Small intestine (tissue), 7 donors: Measurements from ENCODE around the gene IL17RD. TPM values are rescaled to one million over a fixed set of nuclear protein-coding genes. Genes with fewer than 3 reads are reported as not detected.

Source experiments
- DNase-seq, 2 donors: peaks; one replicate each; pipeline versions ENCODE4 v3.0.0 to v3.0.0-alpha.2; 2013
- FAIRE-seq: peaks from 2 replicates; lab custom pipeline; 2012; peaks lifted over from hg19 to GRCh38; lab: Jason Lieb, UNC
- H3K27ac ChIP-seq, 3 donors: one replicate each; pipeline ENCODE4 v1.5.1; 2013; ENCODE audit warnings: low read length in 2 of 3, mild to moderate bottlenecking in 2 of 3, control low read depth in 1 of 3, inconsistent platforms in 1 of 3, low read depth in 1 of 3, moderate library complexity in 1 of 3
- H3K27me3 ChIP-seq, 3 donors: one replicate each; pipeline ENCODE4 v1.6.1; 2013; ENCODE audit warnings: low read length in 3 of 3, inconsistent platforms in 1 of 3; ENCODE audit not compliant: control insufficient read depth in 3 of 3, insufficient read depth in 3 of 3
- H3K36me3 ChIP-seq, 3 donors: one replicate each; pipeline ENCODE4 v1.6.1; 2013; ENCODE audit warnings: low read length in 3 of 3, inconsistent platforms in 1 of 3, low read depth in 1 of 3, mild to moderate bottlenecking in 1 of 3, moderate library complexity in 1 of 3; ENCODE audit not compliant: control insufficient read depth in 3 of 3, insufficient read depth in 2 of 3
- H3K4me1 ChIP-seq, 3 donors: one replicate each; pipeline ENCODE4 v1.6.1; 2013; ENCODE audit warnings: low read length in 2 of 3, inconsistent platforms in 1 of 3, low read depth in 1 of 3, mild to moderate bottlenecking in 1 of 3, moderate library complexity in 1 of 3; ENCODE audit not compliant: control insufficient read depth in 3 of 3, insufficient read depth in 2 of 3
- H3K4me3 ChIP-seq, 3 donors: one replicate each; pipeline ENCODE4 v1.5.1; 2013; ENCODE audit warnings: low read length in 3 of 3, control low read depth in 1 of 3, inconsistent platforms in 1 of 3, low read depth in 1 of 3, mild to moderate bottlenecking in 1 of 3, moderate library complexity in 1 of 3
- H3K9me3 ChIP-seq, 2 donors: one replicate each; pipeline ENCODE4 v1.6.1; 2013; ENCODE audit warnings: low read depth in 1 of 2, low read length in 1 of 2; ENCODE audit not compliant: control insufficient read depth in 2 of 2, insufficient read depth in 1 of 2
- WGBS, 3 donors: extraction: QIAGEN DNeasy Blood & Tissue Kit; methylation state at CpG; one replicate each; pipeline ENCODE4 v1.1.7; 2013; 5-methylcytosine and 5-hydroxymethylcytosine counted together
- polyA plus RNA-seq, 4 donors: library from polyadenylated mRNA; stranded (reverse) in 3 of 4; unstranded in 1 of 4; fragments of 200-250 nt in 3 of 4; fragments of 120-200 nt in 1 of 4; gene quantifications; one replicate each; pipeline versions ENCODE4 v1.2.1 to v1.2.3, GENCODE V29; 2013
- donor health status: healthy with polysubstance abuse.
- donor health status: control.
- donor health status: control.
- donor health status: Bipolar disorder and iron deficiency.
- donor health status: healthy.

The IL17RD gene
- polyA plus RNA-seq, 4 donors, result 0.87 to 1.5 TPM; not detected in 2

GRCh38 chr3:57173687-57174086 lies 8.5 kb upstream of the IL17RD start:
- FAIRE-seq (no peak), DNase-seq (no peak)
- H3K4me1 ChIP-seq, result no peaks in the 10 kb centered on the region
- H3K27me3 ChIP-seq, result peaks cover 0 to 2% (median 0%) of the 10 kb centered on the region in 3 donors
- WGBS, 3 donors, result 53 to 69% (median 62%) methylated on average over 2 of the region's 2 CpGs
- H3K36me3 ChIP-seq, result no peaks in the 10 kb centered on the region
- H3K9me3 ChIP-seq, result no peaks in the 10 kb centered on the region
- no peak overlapping the region for H3K4me3 ChIP-seq
- no peak overlapping the region for H3K27ac ChIP-seq

DNA sequence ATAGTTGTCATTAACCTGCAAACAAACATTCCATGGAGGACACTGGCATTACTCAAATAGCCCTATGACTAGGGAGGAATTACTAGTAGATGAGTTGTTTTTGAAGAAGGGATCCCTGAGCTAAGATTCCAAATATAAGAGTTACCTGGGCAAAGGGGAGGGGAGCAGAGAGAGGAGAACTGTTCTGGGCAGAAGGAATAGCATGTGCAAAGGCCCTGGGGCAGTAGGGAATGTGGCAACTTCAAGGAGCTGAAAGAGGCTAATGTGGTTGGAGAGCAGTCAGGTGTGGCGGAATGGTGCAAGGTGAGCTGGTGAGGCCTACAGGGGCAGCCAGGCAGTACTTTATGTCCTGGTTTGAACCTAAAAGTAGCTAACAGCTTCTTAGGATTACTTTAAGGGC lies 5.8 kb upstream of the IL17RD start:
- no peaks in the 10 kb centered on the region for H3K4me1 ChIP-seq
- H3K4me3 ChIP-seq, result no peak overlapping the region
- no peaks in the 10 kb centered on the region for H3K9me3 ChIP-seq
- DNase-seq (no peak), FAIRE-seq (no peak)
- no peak overlapping the region for H3K27ac ChIP-seq
- H3K27me3 ChIP-seq, result peaks cover 0 to 5% (median 5%) of the 10 kb centered on the region in 3 donors
- 99 to 100% (median 100%) methylated on average over 1 of the region's 1 CpG for WGBS, 3 donors
- no peaks in the 10 kb centered on the region for H3K36me3 ChIP-seq

DNA sequence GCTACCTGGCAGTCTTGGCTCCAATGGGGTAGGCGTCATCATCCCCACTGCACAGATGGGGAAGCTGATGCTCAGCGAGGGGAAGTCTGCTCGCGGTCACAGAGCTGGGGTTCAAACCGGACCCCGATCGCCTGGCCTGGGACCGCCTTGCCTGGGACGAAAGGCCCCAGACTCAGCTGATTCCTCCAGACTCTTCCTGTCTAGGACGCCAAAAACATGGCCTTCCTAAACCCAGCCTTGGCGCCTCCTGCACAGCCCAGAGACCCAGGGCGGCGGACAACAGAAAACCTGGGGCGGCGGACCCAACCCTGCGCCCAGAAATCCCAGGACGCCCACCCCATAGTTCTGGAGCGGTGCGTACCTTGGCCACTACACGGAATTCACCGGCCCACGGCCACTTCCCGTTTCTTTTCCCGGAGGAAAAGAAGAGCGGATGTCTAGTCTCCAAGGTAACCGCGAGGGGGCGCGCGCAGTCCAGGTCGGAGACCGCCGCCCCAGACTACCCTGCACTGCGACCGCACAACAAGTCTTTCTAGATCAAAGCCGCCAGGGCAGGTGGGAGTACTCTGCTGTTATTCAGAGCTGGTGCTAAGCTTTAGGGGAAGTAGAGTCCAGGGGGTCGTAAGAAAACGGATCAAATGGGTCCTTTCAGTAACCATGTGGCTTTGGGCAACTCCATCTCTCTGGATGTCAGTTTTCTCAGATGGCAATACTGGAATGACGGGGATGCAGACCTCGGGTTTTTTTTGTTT lies 4.9 kb upstream of the IL17RD start:
- Histone ChIP-seq H3K27ac (no peak overlapping the region), H3K27me3 (peaks cover 0 to 9% (median 5%) of the 10 kb centered on the region in 3 donors), H3K9me3 (no peaks in the 10 kb centered on the region), H3K36me3 (no peaks in the 10 kb centered on the region), H3K4me1 (peaks cover 0 to 3% (median 0%) of the 10 kb centered on the region in 3 donors), H3K4me3 (peak overlapping the region in 2 of 3 donors; percentile 58 to 59)
- FAIRE-seq (no peak), DNase-seq (peak; percentile 82 to 88)
- WGBS, 3 donors, result 9 to 10% (median 10%) methylated on average over 39 to 40 of the region's 40 CpGs

- Histone ChIP-seq H3K36me3 (no peaks in the 10 kb centered on the region), H3K4me3 (no peak overlapping the region), H3K9me3 (no peaks in the 10 kb centered on the region), H3K27ac (no peak overlapping the region), H3K4me1 (peaks cover 0 to 8% (median 0%) of the 10 kb centered on the region in 3 donors), H3K27me3 (peaks cover 0 to 17% (median 7%) of the 10 kb centered on the region in 3 donors)
- FAIRE-seq (no peak), DNase-seq (no peak)
- 47 to 71% (median 58%) methylated on average over 3 of the region's 3 CpGs for WGBS, 3 donors
Observed at GRCh38 chr3:57169108-57169507, 4.0 kb upstream of the IL17RD start.

DNA sequence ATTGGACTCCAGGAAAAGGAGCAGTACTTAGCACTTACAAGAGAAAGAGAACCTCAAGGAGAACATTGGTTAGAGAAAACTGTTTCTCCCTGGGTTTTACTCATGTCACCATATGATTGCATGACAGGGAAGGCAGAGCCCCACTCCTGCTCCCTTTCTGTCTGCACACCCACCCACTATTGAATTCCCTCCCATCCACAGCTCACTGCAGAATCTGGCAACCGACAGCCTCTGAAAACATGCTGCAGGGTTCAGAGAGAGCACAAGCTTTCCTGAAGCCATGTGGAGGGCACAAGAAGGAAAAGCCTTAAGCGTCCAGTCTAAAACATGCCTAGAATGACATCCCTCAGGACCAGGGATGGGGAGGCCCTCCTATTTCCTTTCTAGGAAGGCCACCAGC lies 3.0 kb upstream of the IL17RD start:
- Histone ChIP-seq H3K36me3 (no peaks in the 10 kb centered on the region), H3K4me3 (no peak overlapping the region), H3K27ac (no peak overlapping the region), H3K27me3 (peaks cover 2 to 24% (median 7%) of the 10 kb centered on the region in 3 donors), H3K4me1 (peaks cover 0 to 9% (median 0%) of the 10 kb centered on the region in 3 donors), H3K9me3 (no peaks in the 10 kb centered on the region)
- DNase-seq, result no peak
- FAIRE-seq, result no peak
- 67 to 83% (median 81%) methylated on average over 2 of the region's 2 CpGs for whole genome bisulfite sequencing, 3 donors

- no peak for FAIRE-seq
- Histone ChIP-seq H3K9me3 (no peaks in the 10 kb centered on the region), H3K4me3 (no peak overlapping the region), H3K27ac (no peak overlapping the region), H3K36me3 (no peaks in the 10 kb centered on the region), H3K4me1 (peaks cover 0 to 9% (median 0%) of the 10 kb centered on the region in 3 donors), H3K27me3 (peaks cover 7 to 26% (median 9%) of the 10 kb centered on the region in 3 donors)
- WGBS, 3 donors, result 53 to 66% (median 61%) methylated on average over 2 of the region's 2 CpGs
- no peak for DNase-seq
Observed at GRCh38 chr3:57166660-57167059, 1.5 kb upstream of the IL17RD start.

DNA sequence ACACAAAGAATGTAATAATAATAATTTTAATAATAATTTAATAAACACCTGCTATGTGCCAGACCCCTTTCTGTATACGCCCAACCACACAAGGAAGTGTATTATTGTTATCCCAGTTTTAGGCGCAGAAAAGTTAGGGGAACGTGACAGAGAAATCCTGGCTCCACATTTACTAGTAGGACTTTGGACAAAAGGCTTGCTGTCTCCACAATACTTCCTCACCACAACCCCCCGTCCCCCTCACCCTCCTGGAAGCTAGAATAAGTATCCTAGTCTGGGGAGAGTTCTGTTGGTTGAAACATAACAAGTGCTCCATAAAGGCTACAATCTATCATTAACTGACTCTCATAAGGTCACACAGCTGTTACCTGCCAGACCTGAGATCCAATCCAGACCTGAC lies 488 bp upstream of the IL17RD start:
- WGBS, 3 donors, result 13 to 15% (median 13%) methylated on average over 4 of the region's 4 CpGs
- DNase-seq (peak in 1 of 2 donors; percentile 52), FAIRE-seq (no peak)
- Histone ChIP-seq H3K36me3 (no peaks in the 10 kb centered on the region), H3K27me3 (peaks cover 7 to 26% (median 9%) of the 10 kb centered on the region in 3 donors), H3K4me1 (peaks cover 0 to 9% (median 0%) of the 10 kb centered on the region in 3 donors), H3K27ac (no peak overlapping the region), H3K4me3 (no peak overlapping the region), H3K9me3 (no peaks in the 10 kb centered on the region)

DNA sequence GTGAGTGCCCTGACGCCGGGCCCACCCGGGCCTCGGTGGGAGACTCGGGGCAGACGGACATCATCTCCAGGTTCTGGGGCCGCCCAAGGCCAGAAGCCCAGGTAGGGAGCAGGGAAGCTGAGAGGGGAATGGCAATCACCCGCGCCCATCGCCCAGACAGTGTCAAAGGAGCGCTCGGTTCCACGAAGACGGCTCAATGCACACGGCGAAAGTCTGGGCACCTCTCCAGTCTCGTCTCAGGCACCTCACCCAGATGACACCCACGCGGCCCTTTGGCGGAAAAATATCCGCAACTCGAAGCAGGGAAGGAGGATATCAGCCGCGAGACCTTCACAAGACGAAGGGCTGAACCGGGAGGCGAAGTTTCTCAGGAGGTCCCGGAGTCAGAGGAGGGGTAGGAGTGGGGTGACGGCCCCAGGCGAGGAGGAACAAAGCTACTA lies 916 bp downstream of the IL17RD start:
- Histone ChIP-seq H3K27ac (no peak overlapping the region), H3K36me3 (no peaks in the 10 kb centered on the region), H3K9me3 (no peaks in the 10 kb centered on the region), H3K4me1 (peaks cover 0 to 13% (median 0%) of the 10 kb centered on the region in 3 donors), H3K4me3 (peak overlapping the region in 2 of 3 donors; percentile 52 to 63), H3K27me3 (peaks cover 5 to 26% (median 9%) of the 10 kb centered on the region in 3 donors)
- 4 to 6% (median 6%) methylated on average over 30 of the region's 30 CpGs for WGBS, 3 donors
- DNase-seq (peak; percentile 8 to 42), FAIRE-seq (no peak)
